NCI-H146 (cell line): Measurements from ENCODE around the gene SLC9C1.

Experiments
- DNase-seq: peaks from one replicate; lab custom pipeline; 2025; lab: John Stamatoyannopoulos, UW

SLC9C1 gene

GRCh38 chr3:112131111-112131510 lies 162.9 kb downstream of the SLC9C1 start:
- DNase-seq: no peak

GRCh38 chr3:112130638-112130993 lies 163.4 kb downstream of the SLC9C1 start:
- DNase-seq: no peak

- no peak for DNase-seq
These were observed 163.9 kb downstream of the SLC9C1 start for GRCh38 chr3:112129925-112130637.

GRCh38 chr3:112128843-112129727 lies 164.9 kb downstream of the SLC9C1 start:
- DNase-seq: peak; percentile 20

- no peak for DNase-seq
These were observed 166.2 kb downstream of the SLC9C1 start for GRCh38 chr3:112127522-112128494.

GRCh38 chr3:112126511-112126911 lies 167.5 kb downstream of the SLC9C1 start:
- peak; percentile 38 for DNase-seq

- DNase-seq: no peak
These were observed 169.0 kb downstream of the SLC9C1 start for GRCh38 chr3:112124907-112125607.

GRCh38 chr3:112123548-112123947 lies 170.5 kb downstream of the SLC9C1 start:
- DNase-seq: no peak

GRCh38 chr3:112122870-112123269 lies 171.1 kb downstream of the SLC9C1 start:
- DNase-seq: no peak

- DNase-seq: peak; percentile 39
These were observed 172.2 kb downstream of the SLC9C1 start for GRCh38 chr3:112121577-112122547.

GRCh38 chr3:112119962-112120836 lies 173.8 kb downstream of the SLC9C1 start:
- no peak for DNase-seq

- no peak for DNase-seq
These were observed 176.0 kb downstream of the SLC9C1 start for GRCh38 chr3:112117841-112118571.

GRCh38 chr3:112117415-112117814 lies 176.6 kb downstream of the SLC9C1 start:
- no peak for DNase-seq

- no peak for DNase-seq
These were observed 177.2 kb downstream of the SLC9C1 start for GRCh38 chr3:112116748-112117186.

GRCh38 chr3:112115806-112116383 lies 178.1 kb downstream of the SLC9C1 start:
- DNase-seq: no peak

GRCh38 chr3:112115161-112115739 lies 178.8 kb downstream of the SLC9C1 start:
- no peak for DNase-seq

- DNase-seq: no peak
These were observed 179.3 kb downstream of the SLC9C1 start for GRCh38 chr3:112114576-112115160.
